Measurements from ENCODE around the gene C10orf62.

- no peak for TF ChIP-seq GATA2 (IDR thresholded peaks at IDR 0.05; ENCODE audit: low read depth, low read length)
- no peak for TF ChIP-seq GATA3 (IDR thresholded peaks at IDR 0.05; ENCODE audit: low read depth, low read length)
Observed at GRCh38 chr10:97590082-97590747, 694 bp downstream of the C10orf62 start.

All from SH-SY5Y (cell line).